ENCODE data around the gene MFAP4. TPM values are rescaled to one million over a fixed set of nuclear protein-coding genes. Genes with fewer than 3 reads are reported as not detected.

MFAP4 gene
- polyA plus RNA-seq, 1 donor from 2014 or later = not detected

DNA sequence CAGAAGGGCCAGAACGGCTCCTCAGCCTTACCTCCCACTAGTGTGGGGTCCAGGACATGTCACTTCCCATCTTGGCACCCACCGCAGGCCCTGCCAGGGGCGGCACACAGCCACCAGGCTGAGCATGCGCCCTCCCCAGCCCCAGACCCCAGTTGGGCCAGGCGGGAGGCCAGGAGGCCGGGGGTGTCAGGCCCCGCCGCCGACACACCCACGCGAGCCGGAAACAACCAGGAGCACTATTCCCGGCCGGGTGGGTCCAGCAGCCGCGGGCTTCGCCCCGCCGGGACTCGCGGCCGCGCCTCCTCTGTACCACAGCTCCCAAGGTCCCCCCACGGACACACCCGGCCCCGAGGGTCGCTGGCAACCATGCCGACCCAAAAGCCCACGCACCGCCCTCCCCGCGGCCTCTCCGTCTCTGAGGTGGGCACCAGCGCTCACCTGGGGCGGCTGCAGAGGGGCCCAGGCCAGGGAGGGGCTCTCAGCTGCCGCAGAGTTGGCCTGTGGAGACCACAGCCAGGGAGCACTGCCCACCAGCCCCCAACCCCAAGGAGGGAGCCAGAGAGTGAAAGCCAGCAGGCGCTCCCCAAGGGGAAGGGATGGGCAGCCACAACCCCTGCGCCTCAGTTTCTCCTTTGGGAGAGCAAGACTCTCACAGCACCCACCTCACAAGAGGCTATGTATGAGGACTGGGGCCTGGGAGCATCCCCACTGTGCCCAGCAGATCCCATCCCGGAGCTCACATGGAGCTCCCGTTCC lies 42.5 kb downstream of the MFAP4 start:
- Histone ChIP-seq H3K36me3 (ENCODE audit: insufficient read depth, low read length) (no peaks in the 10 kb centered on the region), H4K20me1 (ENCODE audit: insufficient read depth) (no peaks in the 10 kb centered on the region), H3K4me2 (ENCODE audit: low read length) (no peak overlapping the region), H3K9me3 (ENCODE audit: low read length) (no peaks in the 10 kb centered on the region), H3K9me2 (ENCODE audit: insufficient read depth, low read length) (no peaks in the 10 kb centered on the region), H3F3A (ENCODE audit: insufficient read depth, low read length, poor library complexity, severe bottlenecking) (no peaks in the 10 kb centered on the region), H3K9ac (ENCODE audit: low read length) (no peak overlapping the region), H3K79me2 (replicated peaks; ENCODE audit: insufficient read depth, low read length) (no peaks in the 10 kb centered on the region), H2AFZ (ENCODE audit: low read depth, low read length) (no peak overlapping the region), H3K4me3 (ENCODE audit: low read length) (no peak overlapping the region), H3K27ac (ENCODE audit: low read length) (no peak overlapping the region), H3K27me3 (ENCODE audit: insufficient read depth, low read depth, low read length) (no peaks in the 10 kb centered on the region)
- no peak for TF ChIP-seq TAF1 (IDR thresholded peaks at IDR 0.05; ENCODE audit: low read depth)
- no peak for TF ChIP-seq POLR2AphosphoS5 (IDR thresholded peaks at IDR 0.05)
- no peak for TF ChIP-seq EZH2 (IDR thresholded peaks at IDR 0.05; ENCODE audit: borderline replicate concordance, insufficient read depth, low read length, poor library complexity, severe bottlenecking)
- no peak for TF ChIP-seq SMC3 (conservative IDR thresholded peaks at IDR 0.05; ENCODE audit: poor library complexity)
- no peak for TF ChIP-seq EP300 (conservative IDR thresholded peaks at IDR 0.05; ENCODE audit: poor library complexity, severe bottlenecking)
- TF ChIP-seq, protein P1, sequence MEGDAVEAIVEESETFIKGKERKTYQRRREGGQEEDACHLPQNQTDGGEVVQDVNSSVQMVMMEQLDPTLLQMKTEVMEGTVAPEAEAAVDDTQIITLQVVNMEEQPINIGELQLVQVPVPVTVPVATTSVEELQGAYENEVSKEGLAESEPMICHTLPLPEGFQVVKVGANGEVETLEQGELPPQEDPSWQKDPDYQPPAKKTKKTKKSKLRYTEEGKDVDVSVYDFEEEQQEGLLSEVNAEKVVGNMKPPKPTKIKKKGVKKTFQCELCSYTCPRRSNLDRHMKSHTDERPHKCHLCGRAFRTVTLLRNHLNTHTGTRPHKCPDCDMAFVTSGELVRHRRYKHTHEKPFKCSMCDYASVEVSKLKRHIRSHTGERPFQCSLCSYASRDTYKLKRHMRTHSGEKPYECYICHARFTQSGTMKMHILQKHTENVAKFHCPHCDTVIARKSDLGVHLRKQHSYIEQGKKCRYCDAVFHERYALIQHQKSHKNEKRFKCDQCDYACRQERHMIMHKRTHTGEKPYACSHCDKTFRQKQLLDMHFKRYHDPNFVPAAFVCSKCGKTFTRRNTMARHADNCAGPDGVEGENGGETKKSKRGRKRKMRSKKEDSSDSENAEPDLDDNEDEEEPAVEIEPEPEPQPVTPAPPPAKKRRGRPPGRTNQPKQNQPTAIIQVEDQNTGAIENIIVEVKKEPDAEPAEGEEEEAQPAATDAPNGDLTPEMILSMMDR (IDR thresholded peaks at IDR 0.05; ENCODE audit: poor library complexity, severe bottlenecking) = no peak
- TF ChIP-seq, protein P2, sequence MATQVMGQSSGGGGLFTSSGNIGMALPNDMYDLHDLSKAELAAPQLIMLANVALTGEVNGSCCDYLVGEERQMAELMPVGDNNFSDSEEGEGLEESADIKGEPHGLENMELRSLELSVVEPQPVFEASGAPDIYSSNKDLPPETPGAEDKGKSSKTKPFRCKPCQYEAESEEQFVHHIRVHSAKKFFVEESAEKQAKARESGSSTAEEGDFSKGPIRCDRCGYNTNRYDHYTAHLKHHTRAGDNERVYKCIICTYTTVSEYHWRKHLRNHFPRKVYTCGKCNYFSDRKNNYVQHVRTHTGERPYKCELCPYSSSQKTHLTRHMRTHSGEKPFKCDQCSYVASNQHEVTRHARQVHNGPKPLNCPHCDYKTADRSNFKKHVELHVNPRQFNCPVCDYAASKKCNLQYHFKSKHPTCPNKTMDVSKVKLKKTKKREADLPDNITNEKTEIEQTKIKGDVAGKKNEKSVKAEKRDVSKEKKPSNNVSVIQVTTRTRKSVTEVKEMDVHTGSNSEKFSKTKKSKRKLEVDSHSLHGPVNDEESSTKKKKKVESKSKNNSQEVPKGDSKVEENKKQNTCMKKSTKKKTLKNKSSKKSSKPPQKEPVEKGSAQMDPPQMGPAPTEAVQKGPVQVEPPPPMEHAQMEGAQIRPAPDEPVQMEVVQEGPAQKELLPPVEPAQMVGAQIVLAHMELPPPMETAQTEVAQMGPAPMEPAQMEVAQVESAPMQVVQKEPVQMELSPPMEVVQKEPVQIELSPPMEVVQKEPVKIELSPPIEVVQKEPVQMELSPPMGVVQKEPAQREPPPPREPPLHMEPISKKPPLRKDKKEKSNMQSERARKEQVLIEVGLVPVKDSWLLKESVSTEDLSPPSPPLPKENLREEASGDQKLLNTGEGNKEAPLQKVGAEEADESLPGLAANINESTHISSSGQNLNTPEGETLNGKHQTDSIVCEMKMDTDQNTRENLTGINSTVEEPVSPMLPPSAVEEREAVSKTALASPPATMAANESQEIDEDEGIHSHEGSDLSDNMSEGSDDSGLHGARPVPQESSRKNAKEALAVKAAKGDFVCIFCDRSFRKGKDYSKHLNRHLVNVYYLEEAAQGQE (IDR thresholded peaks at IDR 0.05; ENCODE audit: borderline replicate concordance) = no peak
- no peak for TF ChIP-seq RAD21 (conservative IDR thresholded peaks at IDR 0.05)
- no peak for TF ChIP-seq MXI1 (conservative IDR thresholded peaks at IDR 0.05; ENCODE audit: poor library complexity, severe bottlenecking)

DNA sequence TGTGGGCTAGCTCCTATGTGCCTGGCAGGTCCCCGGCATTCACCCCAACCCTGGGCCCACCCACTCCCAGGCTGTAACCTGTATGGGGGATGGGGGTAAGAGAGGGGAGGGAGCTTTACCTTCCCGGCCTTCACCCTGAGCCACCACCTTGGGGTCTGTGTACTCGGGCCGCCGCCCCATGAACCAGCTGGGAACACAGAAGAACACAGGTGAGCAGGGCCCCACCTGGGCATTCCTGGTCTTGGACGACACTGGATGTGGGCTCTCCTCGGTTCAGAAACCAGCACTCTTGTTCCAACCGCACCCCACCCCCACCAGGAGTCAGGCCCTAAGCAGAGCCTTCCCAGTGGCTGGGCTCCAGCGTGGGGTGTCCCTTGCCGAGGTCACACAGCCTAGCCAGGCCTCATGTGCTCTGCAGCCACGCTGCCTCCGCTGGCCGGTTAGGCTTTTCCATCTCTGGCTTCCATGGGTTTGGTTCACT lies 43.3 kb downstream of the MFAP4 start:
- Histone ChIP-seq H3K9ac (ENCODE audit: low read length) (no peak overlapping the region), H3K79me2 (replicated peaks; ENCODE audit: insufficient read depth, low read length) (no peaks in the 10 kb centered on the region), H3F3A (ENCODE audit: insufficient read depth, low read length, poor library complexity, severe bottlenecking) (no peaks in the 10 kb centered on the region)

More for the DNA sequence above, 43.3 kb downstream of the MFAP4 start:
- Histone ChIP-seq H3K27ac (ENCODE audit: low read length) (no peak overlapping the region), H2AFZ (ENCODE audit: low read depth, low read length) (no peak overlapping the region), H3K4me2 (ENCODE audit: low read length) (no peak overlapping the region), H3K27me3 (ENCODE audit: insufficient read depth, low read depth, low read length) (no peaks in the 10 kb centered on the region), H3K9me2 (ENCODE audit: insufficient read depth, low read length) (no peaks in the 10 kb centered on the region), H3K9me3 (ENCODE audit: low read length) (no peaks in the 10 kb centered on the region), H4K20me1 (ENCODE audit: insufficient read depth) (no peaks in the 10 kb centered on the region), H3K4me3 (ENCODE audit: low read length) (no peak overlapping the region), H3K36me3 (ENCODE audit: insufficient read depth, low read length) (no peaks in the 10 kb centered on the region)
- TF ChIP-seq POLR2AphosphoS5 (IDR thresholded peaks at IDR 0.05) = no peak
- TF ChIP-seq RAD21 (conservative IDR thresholded peaks at IDR 0.05) = no peak
- TF ChIP-seq EP300 (conservative IDR thresholded peaks at IDR 0.05; ENCODE audit: poor library complexity, severe bottlenecking) = no peak
- TF ChIP-seq, protein P1 (IDR thresholded peaks at IDR 0.05; ENCODE audit: poor library complexity, severe bottlenecking) = no peak
- TF ChIP-seq SMC3 (conservative IDR thresholded peaks at IDR 0.05; ENCODE audit: poor library complexity) = no peak
- TF ChIP-seq MXI1 (conservative IDR thresholded peaks at IDR 0.05; ENCODE audit: poor library complexity, severe bottlenecking) = no peak
- TF ChIP-seq, protein P2 (IDR thresholded peaks at IDR 0.05; ENCODE audit: borderline replicate concordance) = no peak
- TF ChIP-seq TAF1 (IDR thresholded peaks at IDR 0.05; ENCODE audit: low read depth) = no peak
- no peak for TF ChIP-seq EZH2 (IDR thresholded peaks at IDR 0.05; ENCODE audit: borderline replicate concordance, insufficient read depth, low read length, poor library complexity, severe bottlenecking)

Measured in neural cell (in vitro differentiated cells).